HG03565 (cell line): ENCODE results near the gene ZNF57.
"Not testable (repeated sequence)": the region's sequence is repeated elsewhere in the genome, so short reads cannot be mapped to it uniquely, and the experiment has no call there.

Experiments
- ATAC-seq: cut with Tn5 transposase; IDR thresholded peaks from one replicate; pipeline ENCODE4 v1.9.1; 2021; ENCODE audit warnings: mild to moderate bottlenecking, moderate library complexity; ENCODE audit not compliant: unreplicated experiment

The ZNF57 gene

DNA sequence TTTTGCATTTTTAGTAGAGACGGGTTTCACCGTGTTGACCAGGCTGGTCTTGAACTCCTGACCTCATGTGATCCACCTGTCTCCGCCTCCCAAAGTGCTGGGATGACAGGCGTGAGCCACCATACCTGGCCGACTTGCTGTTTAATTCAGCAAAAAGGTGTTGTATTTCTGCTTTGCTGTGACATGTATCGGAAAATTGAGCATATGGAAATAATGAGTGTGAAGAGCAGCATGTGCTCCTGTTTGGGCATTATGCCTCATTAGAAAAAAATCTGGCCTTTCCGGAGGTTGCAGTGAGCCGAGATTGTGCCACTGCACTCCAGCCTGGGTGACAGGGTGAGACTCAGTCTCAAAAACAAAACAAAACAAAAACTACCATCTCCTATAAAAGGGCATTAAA is 10.2 kb upstream of the ZNF57 start:
- not testable (repeated sequence) for ATAC-seq

DNA sequence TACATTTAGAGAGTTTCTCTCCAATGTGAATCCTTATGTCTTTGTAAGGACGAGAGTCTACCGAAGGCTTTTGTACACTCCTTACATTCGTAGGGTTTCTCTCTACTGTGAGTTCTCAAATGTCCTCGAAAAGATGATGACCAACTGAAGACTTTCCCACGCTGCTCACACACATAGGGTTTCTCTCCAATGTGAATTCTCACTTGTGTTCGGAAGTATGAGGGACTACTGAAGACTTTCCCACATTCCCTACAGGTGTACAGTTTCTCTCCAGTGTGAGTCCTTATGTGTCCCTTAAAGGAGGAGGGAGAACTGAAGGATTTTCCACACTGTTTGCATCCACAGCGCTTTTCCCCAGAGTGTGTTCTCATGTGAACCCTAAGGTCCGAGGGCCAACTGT is 4.0 kb upstream of the ZNF57 start:
- no peak for ATAC-seq

DNA sequence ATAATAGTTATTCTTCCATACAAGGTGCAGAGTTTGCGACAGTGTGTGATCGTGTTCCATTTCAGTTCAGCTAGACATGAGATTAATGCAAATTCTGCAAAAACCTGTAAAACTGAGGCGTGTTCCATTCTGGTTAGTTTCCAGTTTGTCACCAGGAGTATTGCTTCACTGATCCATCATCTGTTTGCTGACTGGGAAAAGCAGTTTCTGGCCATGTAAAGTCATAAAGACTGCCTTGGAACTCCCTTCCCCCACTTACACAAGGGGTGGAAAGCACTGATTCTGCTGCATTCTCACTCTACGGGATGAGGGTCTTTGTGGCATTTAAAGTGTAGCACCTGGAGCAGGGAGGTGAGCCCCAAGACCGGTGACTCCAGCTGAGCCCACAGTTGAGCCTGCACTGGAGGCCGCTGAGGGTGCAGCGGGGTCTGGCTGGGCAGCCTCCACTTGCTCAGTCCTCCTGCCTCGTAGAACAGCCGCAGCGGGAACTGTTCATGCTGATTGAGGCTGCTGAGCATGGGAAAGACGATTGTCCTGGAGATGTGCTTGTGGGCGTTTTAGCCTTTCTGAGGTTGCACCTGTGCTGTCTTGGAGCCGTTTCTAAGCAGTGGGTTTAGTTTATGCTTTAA is 2.0 kb downstream of the ZNF57 start:
- ATAC-seq = no peak

DNA sequence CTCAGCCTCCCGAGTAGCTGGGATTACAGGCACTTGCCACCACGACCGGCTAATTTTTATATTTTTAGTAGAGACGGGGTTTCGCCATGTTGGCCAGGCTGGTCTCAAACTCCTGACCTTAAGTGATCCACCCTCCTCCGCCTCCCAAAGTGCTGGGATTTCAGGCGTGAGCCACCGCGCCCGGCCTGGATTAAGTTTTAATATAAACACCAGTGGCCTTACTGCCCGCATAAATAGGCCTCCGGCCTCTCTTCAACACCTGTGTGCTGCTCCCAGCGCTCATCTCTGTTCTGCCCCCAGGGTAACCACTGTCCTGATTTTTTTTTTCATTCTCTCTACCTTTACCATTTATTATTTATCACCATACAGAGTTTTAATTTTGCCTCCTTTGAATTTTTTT is 2.6 kb downstream of the ZNF57 start:
- not testable (repeated sequence) for ATAC-seq

DNA sequence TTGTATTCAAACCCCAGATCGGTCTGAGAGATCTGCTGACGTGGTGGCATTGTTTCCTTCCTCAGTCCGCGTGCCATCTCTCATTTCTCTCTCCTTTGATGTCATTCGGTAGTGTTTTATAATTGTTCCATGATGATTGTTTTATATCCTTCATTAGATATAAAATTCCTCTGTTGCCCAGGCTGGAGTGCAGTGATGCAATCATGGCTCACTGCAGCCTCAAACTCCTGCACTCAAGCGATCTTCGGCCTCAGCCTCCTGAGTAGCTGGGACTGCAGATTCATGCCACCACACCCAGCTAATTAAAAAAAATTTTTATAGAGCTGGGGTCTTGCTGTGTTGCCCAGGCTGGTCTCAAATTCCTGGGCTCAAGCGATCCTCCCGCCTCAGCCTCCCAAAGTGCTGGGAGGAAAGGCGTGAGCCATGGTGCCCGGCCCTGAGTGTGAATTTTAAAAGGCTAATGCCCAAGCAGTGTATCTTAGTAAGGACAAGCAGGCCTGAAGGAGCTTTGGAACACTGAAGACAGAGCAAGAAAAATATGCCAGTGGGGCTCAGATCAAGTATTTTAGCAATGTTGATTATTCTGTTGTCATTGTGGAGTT is 5.3 kb downstream of the ZNF57 start:
- ATAC-seq = no peak

DNA sequence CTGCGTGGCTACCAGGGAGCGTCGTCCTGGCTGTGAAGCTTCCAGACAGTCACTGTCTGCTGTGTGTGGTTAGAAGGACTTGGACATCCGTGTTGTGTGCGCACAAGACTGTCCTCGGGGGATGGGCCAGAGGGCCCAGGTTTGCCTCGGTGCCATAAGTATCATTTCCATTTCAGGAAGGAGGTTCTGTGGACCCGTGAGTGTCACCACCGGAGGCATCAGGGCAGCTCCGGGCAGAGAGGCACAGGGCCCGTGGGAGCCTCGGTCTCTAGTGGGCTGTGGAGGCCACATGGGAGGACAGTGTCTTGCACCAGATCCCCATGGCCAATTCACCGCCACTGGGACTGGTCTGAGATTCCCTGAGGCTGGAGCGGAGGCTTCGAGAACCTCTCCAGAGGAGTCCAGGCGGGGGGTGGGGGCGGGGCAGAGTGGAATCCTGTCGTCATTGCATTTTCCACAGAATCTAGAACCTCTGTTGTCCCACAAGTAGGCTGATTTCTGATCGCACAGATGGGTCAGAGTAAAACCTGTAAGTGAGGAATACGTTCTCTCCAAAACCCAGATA is 6.0 kb downstream of the ZNF57 start:
- no peak for ATAC-seq

DNA sequence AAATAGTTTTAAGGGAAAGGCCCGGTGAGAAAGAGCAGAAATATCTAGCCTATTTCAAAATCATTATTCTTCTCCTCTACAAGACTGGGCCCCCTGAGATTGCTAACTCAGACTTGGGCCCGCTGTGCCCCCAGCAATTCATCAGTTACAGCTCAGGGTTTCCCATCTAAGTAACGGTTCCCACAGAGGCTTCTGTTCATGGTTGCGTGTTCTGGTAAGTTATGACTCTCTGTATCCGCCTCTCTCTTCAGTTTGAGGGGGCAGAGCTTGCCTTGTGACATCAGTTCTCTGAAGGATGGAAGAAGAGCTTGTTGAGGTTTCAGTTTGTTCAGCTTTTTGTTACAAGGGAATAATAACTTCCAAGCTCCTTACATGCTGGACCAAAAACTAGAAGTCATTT is 11.6 kb downstream of the ZNF57 start:
- no peak for ATAC-seq

DNA sequence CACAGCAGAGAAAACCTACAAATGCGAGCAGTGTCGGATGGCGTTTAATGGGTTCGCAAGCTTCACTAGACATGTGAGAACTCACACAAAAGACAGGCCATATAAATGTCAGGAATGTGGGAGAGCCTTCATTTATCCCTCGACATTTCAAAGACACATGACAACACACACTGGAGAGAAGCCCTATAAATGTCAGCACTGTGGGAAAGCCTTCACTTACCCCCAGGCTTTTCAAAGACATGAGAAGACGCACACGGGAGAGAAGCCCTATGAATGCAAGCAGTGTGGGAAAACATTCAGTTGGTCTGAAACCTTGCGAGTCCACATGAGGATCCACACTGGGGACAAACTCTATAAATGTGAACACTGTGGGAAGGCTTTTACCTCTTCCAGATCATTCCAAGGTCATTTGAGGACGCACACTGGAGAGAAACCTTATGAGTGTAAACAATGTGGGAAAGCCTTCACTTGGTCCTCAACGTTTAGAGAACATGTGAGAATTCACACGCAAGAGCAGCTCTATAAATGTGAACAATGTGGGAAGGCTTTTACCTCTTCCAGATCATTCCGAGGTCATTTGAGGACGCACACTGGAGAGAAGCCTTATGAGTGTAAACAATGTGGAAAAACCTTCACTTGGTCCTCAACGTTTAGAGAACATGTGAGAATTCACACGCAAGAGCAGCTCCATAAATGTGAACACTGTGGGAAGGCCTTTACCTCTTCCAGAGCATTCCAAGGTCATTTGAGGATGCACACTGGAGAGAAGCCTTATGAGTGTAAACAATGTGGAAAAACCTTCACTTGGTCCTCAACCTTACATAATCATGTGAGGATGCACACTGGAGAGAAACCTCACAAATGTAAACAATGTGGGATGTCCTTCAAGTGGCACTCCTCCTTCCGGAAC is 16.8 kb downstream of the ZNF57 start:
- ATAC-seq = no peak

DNA sequence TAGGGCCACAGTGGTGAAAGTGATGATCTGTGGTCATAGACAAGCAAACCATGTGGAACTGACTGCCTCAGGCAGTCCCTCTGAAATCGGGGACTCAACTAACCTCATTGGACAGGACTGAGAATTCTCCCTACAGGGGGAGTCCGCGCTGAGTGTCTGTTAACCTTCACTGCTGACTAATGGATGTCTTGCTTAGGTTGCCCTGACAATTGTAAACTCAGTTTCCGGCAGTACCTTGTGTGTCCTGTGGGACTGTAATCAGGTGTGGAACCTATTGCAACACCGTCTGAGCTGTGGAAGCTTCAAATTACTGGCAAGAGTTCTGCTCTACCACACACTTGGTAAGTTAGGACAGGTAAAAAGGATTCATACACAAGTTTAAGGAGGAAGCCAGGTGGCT is 22.3 kb downstream of the ZNF57 start:
- no peak for ATAC-seq

DNA sequence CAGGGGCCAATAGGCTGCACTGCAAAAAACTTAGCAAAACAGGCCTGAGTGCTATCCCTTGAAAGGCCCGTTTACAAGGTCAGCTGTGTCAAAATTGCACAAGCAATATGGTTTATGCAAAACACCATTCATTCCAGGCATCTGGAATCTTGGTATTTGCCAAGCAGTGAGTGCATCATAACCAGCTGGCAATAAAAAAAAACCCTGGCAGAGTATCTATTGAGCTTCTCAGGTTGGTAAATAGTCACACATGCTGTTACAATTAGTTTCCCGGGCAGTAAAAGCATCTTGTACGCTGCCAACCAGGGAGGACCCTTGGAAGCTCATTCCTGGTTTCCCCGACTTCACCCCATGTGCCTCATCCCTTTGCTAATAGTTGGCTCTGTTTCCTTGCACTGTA is 22.8 kb downstream of the ZNF57 start:
- ATAC-seq = no peak

DNA sequence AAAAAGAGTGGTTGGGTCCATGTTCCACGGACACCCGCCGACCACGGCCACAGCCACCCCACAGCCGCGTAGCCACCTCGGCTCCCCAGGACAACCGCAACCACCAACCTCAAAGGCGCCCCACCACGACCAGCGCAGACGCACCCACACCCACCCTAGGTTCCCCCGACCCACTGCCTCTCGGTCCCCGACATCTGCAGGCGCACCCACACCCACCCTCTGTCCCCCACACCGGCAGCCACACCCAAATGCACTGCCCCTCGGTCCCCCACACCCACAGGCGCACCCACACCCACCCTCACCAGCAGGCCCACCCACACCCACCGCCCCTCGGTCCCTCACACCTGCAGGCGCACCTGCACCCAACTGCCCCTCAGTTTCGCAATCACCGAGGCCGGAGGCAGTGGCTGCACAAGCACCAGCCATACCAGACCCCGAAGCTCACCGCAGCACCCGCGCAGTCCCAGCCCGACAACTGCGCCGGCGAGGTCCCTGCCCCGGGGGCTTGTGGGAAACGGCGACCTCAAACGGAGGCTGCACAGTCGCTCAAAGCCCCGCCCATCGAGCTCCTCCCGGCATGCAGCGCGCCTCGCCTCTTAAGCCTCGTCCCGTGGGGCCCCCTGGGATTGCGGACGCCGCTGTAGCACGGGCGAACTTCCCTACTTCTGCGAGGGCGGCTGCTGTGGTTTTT is 25.8 kb downstream of the ZNF57 start:
- ATAC-seq = no peak

DNA sequence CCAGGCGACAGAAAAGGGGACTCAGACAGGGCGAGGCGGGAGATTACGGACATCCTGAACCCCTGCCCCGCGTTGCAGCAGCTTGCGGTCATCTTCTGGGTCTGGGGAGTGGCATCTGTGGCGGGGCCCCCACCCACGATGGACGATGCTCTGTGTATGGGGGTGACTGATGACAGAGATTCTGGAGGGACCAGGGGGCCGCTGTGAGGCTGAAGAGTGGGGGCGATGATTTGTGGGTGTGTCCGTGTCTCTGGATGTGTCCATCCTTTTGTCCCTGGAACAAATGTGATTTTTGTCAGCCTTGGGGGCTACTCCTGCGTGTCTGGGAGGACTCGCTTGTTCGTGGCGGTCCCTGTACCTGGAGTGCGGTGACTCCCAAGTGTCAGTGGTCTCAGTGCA is 26.3 kb downstream of the ZNF57 start:
- ATAC-seq = no peak

DNA sequence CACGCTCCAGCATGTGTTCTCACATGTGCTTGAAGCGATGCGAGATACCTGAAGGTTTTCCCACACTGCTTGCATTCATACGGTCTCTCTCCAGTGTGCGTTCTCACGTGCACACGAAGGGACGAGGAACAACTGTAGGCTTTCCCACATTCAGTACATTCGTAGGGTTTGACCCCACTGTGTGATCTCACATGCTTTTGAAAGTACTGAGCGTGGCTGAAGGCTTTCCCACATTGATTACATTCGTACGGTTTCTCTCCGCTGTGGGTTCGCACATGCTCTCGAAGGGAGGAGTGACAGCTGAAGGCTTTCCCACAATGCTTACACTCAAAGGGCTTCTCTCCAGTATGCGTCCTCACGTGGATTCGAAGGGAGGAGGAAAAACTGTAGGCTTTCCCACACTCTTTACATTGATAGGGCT is 32.8 kb downstream of the ZNF57 start:
- no peak for ATAC-seq

DNA sequence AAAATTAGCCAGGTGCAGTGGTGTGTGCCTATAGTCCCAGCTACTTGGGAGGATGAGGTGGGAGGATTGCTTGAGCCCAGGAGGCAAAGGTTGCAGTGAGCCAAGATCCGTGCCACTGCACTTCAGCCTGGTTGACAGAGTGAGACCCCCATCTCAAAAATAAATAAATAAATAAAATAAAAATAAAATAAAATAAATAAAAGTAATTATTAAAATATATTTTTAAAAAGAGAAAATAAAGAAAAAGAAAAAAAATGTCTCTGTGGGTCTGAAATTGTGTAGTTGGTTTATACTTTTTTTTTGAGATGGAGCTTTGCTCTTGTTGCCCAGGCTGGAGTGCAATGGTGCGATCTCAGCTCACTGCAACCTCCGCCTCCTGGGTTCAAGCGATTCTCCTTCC is 35.1 kb downstream of the ZNF57 start:
- not testable (repeated sequence) for ATAC-seq

DNA sequence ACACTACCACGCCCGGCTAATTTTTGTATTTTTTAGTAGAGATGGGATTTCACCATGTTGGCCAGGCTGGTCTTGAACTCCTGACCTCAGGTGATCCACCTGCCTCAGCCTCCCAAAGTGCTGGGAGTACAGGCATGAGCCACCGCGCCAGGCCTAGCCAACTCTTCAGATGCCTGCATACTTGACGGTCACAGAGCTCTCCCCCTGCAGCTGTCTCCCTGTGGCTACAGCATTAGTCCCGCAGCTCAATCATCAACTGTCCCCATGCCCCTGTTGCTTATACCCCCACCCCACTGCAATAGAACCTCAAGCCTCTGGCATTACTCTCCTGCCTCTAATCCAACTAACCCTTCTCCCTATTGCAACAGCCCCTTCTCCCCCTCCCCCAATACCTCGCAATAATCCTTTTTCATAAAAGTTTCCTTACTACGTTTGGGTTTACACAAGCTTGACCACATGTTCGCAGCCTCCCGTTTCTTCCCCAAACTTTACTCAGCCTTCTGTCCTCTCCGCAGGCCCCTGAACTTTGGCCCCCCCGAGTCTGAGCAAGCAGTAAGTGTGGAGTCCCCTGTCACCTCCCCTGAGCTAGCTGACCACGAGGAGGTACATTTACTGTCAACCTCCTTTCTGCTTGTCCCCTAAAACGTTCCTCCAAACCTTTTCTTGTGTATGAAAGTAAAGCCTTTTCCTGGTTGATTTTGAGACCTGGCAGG is 42.4 kb downstream of the ZNF57 start:
- ATAC-seq = no peak

DNA sequence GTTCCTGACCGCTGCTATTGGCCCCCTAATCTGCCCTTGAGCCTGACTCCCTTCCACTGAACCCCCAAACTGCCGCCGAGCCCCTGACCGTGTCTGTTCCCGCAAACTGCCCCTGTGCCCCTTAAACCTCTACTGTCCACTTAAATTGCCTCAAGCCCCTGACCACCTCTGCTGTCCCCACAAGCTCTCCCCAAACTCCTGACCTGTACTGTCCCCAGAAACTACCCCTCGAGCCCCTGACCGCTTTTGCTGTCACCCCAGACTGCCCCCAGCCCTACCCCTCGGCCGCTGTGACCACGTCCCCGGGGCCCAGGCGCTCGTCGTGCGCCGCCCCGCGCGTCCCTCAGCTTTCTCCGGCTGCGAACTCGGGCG is 43.7 kb downstream of the ZNF57 start:
- no peak for ATAC-seq

DNA sequence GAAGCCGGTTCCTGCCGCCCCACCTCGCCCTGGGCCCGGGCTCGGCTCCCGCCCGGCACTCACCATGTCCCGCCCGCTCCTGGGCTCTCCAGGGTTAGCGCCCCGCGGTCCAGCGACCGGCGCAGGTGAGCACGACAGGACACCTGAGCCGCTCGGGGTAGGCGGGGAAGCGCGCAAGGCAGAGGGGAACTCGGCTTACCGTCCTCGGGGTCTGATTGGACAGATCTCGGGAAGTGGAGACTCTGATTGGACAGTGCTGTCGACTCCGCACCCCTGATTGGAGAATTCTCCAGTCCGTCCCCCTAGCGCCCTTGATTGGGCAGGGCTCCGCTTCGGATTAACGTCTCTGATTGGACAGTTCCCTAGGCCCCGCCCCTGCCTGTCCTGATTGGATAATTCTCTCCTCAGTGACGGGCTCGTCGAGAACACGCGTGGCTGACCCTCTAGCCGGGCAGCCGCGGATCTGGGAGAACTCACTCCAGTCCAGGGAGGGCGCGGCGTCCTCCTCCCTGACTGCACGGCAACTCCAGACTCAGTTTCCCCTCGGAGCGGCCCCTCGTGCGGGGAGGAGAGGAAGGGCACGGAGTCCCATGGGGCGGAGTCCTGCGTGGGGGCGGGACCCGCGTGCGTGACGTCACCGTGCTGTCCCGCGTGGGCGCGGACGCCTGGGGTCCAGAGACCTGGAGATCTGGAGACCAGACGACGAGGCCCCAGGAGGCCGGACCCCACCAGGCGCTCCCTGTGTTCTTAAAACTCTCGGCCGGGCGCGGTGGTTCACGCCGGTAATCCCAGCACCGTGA is 44.2 kb downstream of the ZNF57 start, which contains the start of gene ZNF77:
ZNF77 (minus strand) TSS at position 197 of the 800 bp plus-strand sequence; CDS start at position 66, 131 bp downstream.
- peak; percentile 89 for ATAC-seq

DNA sequence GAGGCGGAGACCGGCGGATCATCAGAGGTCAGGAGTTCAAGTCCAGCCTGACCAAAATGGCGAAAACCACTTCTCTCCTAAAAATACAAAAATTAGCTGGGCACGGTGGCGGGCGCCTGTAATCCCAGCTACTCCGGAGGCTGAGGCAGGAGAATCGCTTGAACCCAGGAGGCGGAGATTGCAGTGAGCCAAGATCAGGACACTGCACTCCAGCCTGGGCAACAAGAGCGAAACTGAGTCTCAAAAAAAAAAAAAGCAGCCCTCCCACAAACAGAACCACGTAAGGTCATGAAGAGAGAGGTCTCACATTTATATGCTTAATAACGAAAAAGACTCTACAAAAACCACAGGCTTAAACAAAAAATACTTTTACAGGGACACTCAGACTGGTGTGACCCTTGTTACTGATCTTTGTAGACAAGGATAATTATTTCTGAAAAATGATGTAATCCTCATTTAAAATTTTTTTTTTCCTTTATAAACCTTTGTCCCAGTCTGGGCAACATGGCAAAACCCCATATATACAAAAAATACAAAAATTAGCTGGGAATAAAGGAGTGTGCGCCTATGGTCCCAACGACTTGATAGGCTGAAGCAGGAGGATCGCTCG is 45.0 kb downstream of the ZNF57 start:
- ATAC-seq = no peak

DNA sequence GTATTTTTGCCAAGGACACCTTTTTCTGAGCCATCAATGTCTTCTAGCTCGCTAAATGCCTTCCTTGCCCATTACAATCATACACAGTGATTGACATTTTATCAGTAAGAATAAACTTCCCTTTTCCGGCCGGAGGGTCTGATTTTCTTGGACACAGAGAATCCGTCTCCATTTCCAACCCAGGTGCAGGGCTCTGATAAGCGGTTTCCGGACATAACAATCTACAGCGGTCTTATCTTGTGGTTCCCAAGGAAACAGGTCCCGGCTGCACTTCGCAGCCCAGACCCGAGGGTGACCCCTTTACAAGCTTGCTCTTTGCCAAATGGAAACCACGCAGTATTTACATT is 49.2 kb downstream of the ZNF57 start:
- peak; percentile 7 for ATAC-seq
